Mucosa of rectum (tissue), 2 donors: ENCODE measurements around the gene MUSK.

Experiments
- H3K27ac ChIP-seq, 2 donors: one replicate each; pipeline ENCODE4 v1.7.0; 2013; ENCODE audit warnings: inconsistent platforms in 2 of 2, low read depth in 2 of 2, low read length in 2 of 2
- H3K27me3 ChIP-seq, 2 donors: one replicate each; pipeline ENCODE4 v1.7.0; 2013; ENCODE audit warnings: low read length in 2 of 2; ENCODE audit not compliant: control insufficient read depth in 2 of 2, insufficient read depth in 2 of 2
- H3K36me3 ChIP-seq, 2 donors: one replicate each; pipeline ENCODE4 v1.7.0; 2013; ENCODE audit warnings: low read length in 2 of 2; ENCODE audit not compliant: control insufficient read depth in 2 of 2, insufficient read depth in 2 of 2
- H3K4me1 ChIP-seq, 2 donors: one replicate each; pipeline ENCODE4 v1.7.0; 2013; ENCODE audit warnings: low read length in 2 of 2, mild to moderate bottlenecking in 1 of 2; ENCODE audit not compliant: control insufficient read depth in 2 of 2, insufficient read depth in 2 of 2
- H3K4me3 ChIP-seq, 2 donors: one replicate each; pipeline ENCODE4 v1.7.0; 2013; ENCODE audit warnings: low read length in 2 of 2
- H3K9ac ChIP-seq, 2 donors: one replicate each; pipeline ENCODE4 v1.7.0; 2013; ENCODE audit warnings: low read length in 2 of 2, low read depth in 1 of 2, mild to moderate bottlenecking in 1 of 2
- H3K9me3 ChIP-seq, 2 donors: one replicate each; pipeline ENCODE4 v1.7.0; 2013; ENCODE audit warnings: low read length in 2 of 2; ENCODE audit not compliant: control insufficient read depth in 2 of 2
- donor health status: healthy.
- donor health status: Normal muscosa, but diverticular disease.

Gene MUSK

DNA sequence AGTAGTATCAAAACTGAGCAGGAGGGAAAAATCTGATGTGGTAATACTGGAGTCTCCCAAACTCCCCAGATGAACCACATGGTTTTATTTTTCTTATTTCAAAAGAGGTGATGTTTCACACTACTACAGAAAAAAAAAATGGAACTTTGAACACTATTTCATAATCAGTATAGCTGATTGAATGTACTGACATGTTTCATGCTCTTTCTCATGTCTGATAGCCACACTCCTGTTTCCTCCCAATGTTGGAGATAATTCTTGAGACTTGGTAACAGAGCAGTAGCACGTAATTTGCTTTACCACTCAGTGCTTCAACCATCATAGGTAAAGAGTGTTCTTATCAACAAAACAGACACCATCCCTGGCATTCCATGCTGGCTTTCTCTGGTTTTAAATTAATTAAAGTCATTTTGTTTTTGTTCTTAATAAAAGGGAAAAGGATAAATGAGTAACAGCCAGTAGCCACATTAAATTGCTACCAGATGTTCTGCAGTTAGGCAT lies 85.2 kb downstream of the MUSK start:
- no peaks in the 10 kb centered on the region for H3K36me3 ChIP-seq
- no peak overlapping the region for H3K27ac ChIP-seq
- no peaks in the 10 kb centered on the region for H3K27me3 ChIP-seq
- no peak overlapping the region for H3K9ac ChIP-seq
- no peaks in the 10 kb centered on the region for H3K9me3 ChIP-seq
- H3K4me3 ChIP-seq, result no peak overlapping the region
- H3K4me1 ChIP-seq, result no peaks in the 10 kb centered on the region

DNA sequence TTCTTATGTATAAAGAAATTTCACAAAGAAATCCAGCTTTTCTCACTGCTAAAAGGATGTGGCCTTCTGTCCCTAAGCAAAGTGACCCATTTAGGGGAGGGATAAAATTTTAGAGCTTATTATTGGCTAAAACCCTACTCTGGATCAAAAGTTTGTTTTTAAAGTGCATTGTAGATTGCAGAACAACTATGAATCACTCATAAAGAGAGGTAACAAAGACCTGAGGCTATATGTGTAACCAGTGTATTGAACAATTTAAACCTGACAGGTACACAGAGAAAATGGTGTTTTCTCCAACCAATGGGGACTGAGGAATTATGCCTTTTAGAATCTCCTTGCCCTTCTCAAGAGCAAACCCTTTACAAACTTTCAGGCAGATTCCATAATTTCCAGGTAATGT lies 86.6 kb downstream of the MUSK start:
- no peak overlapping the region for H3K4me3 ChIP-seq
- H3K36me3 ChIP-seq, result no peaks in the 10 kb centered on the region
- H3K9me3 ChIP-seq, result no peaks in the 10 kb centered on the region
- no peaks in the 10 kb centered on the region for H3K4me1 ChIP-seq
- no peak overlapping the region for H3K27ac ChIP-seq
- H3K9ac ChIP-seq, result no peak overlapping the region
- H3K27me3 ChIP-seq, result no peaks in the 10 kb centered on the region

DNA sequence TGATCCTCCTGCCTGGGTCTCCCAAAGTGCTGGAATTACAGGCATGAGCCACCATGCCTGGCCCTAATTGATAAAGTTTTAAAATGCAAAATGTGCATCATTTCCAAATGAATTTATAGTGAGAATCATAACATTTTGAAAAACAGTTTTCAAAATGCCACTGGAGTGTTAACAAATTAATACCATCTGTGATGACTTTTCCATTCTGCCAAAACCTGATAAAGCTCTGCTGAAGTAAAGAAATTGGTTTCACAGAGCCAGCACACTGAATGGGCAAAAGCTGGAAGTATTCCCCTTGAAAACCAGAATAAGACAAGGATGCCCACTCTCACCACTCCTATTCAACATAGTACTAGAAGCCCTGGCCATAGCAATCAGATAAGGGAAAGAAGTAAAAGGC lies 89.6 kb downstream of the MUSK start:
- Histone ChIP-seq H3K36me3 (no peaks in the 10 kb centered on the region), H3K9me3 (no peaks in the 10 kb centered on the region), H3K27me3 (no peaks in the 10 kb centered on the region), H3K4me3 (no peak overlapping the region), H3K4me1 (no peaks in the 10 kb centered on the region), H3K27ac (no peak overlapping the region), H3K9ac (no peak overlapping the region)

DNA sequence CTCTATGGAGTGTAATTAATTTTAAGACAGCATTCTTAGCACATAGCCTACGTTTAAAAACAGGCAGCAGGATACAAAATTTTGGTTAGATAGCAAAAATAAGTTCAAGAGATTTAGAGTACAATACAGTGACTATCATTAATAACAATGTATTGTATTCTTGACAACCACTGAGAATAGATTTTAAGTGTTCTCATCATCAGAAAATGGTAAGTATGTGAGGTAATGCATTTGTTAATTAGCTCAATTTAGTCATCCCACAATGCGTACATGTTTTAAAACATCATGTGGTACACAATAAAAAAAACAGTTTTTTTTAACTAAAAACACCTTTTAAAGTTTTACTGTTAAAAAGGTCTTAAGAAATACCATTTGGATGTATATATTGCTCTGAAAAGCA lies 94.2 kb downstream of the MUSK start:
- Histone ChIP-seq H3K4me1 (no peaks in the 10 kb centered on the region), H3K4me3 (no peak overlapping the region), H3K27me3 (no peaks in the 10 kb centered on the region)

DNA sequence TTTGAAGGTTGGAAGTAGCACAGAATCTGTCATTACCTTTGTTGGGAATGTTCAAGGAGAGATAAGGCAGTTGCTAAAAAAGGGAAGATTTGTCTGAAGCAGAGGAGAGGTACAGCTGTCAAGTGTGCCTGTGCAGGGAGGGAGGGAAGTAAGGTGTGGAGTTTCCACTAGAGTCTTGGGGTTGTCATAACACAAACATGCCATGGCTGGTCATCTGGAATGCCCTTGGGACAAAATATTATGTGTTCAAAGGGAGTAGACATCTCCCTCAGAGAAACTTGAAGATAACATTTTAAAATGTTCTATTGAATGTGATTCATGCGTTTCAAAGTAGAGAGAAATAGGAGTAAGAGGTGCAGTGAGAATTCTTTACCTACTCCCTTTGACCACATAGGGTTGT lies 95.0 kb downstream of the MUSK start:
- H3K9ac ChIP-seq, result no peak overlapping the region
- H3K36me3 ChIP-seq, result no peaks in the 10 kb centered on the region
- no peak overlapping the region for H3K27ac ChIP-seq
- H3K4me1 ChIP-seq, result no peaks in the 10 kb centered on the region
- H3K27me3 ChIP-seq, result no peaks in the 10 kb centered on the region
- H3K4me3 ChIP-seq, result no peak overlapping the region
- no peaks in the 10 kb centered on the region for H3K9me3 ChIP-seq

More for the DNA sequence above, 94.2 kb downstream of the MUSK start:
- no peak overlapping the region for H3K27ac ChIP-seq
- no peak overlapping the region for H3K9ac ChIP-seq
- H3K36me3 ChIP-seq, result no peaks in the 10 kb centered on the region
- H3K9me3 ChIP-seq, result no peaks in the 10 kb centered on the region

DNA sequence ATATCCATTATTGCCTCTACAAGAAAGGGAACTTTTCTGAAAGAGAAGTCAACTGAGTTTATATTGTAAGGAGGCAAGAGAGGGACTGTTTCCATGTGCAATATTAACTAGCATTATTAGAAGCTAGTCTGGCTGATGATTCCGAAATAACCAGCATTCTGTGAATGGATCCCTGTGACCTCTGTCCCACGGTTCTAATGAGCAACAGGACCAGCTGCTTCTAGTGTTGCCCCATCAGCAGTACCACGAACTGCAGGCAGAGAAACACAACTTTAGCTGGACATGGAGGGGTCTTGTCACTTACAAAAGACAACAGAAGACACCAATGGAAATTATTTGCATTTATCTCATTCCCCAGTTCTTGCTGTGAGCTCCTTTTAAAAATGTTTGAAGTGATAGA lies 95.4 kb downstream of the MUSK start:
- H3K36me3 ChIP-seq, result no peaks in the 10 kb centered on the region
- no peaks in the 10 kb centered on the region for H3K4me1 ChIP-seq
- no peak overlapping the region for H3K27ac ChIP-seq
- no peaks in the 10 kb centered on the region for H3K27me3 ChIP-seq
- no peak overlapping the region for H3K4me3 ChIP-seq
- H3K9ac ChIP-seq, result no peak overlapping the region
- H3K9me3 ChIP-seq, result no peaks in the 10 kb centered on the region

DNA sequence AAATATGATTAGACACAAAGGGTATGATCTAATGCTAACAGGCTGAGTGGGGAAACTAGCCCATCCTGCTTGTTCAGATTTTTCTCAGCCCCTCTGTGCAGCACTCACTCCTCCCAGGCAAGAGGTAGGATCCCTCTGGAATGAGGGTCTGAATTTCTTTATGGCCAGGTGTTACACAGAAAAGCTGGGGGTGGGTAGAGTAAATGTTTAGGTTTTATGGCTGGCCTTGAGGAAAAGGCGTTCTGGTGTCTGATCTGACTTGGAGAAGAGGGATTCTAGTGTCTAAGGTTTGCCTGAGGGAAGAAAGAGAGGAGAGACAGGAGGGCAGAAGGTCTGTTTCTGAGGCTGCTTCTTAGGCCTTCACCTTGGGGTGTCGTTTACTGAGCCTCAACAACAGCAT lies 97.3 kb downstream of the MUSK start:
- H3K27ac ChIP-seq, result no peak overlapping the region
- H3K9ac ChIP-seq, result no peak overlapping the region
- no peaks in the 10 kb centered on the region for H3K9me3 ChIP-seq
- H3K36me3 ChIP-seq, result no peaks in the 10 kb centered on the region
- no peaks in the 10 kb centered on the region for H3K4me1 ChIP-seq
- H3K4me3 ChIP-seq, result no peak overlapping the region
- H3K27me3 ChIP-seq, result no peaks in the 10 kb centered on the region

DNA sequence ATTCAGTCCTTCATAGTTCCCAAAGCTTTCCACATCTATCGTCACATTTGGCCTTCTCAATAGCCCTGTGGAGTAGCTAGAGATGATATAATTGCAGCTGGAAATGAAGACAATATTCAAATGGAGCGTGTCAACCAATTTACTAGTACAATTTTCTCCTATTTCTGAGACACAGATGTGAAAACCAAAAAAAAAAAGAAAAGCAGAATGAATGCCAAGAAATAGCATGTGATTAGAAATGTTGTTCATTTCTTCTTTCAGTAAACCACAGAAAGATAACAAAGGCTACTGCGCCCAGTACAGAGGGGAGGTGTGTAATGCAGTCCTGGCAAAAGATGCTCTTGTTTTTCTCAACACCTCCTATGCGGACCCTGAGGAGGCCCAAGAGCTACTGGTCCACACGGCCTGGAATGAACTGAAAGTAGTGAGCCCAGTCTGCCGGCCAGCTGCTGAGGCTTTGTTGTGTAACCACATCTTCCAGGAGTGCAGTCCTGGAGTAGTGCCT lies 99.0 kb downstream of the MUSK start:
- Histone ChIP-seq H3K4me3 (no peak overlapping the region), H3K9me3 (no peaks in the 10 kb centered on the region), H3K27ac (no peak overlapping the region), H3K27me3 (no peaks in the 10 kb centered on the region), H3K36me3 (no peaks in the 10 kb centered on the region), H3K4me1 (no peaks in the 10 kb centered on the region), H3K9ac (no peak overlapping the region)

DNA sequence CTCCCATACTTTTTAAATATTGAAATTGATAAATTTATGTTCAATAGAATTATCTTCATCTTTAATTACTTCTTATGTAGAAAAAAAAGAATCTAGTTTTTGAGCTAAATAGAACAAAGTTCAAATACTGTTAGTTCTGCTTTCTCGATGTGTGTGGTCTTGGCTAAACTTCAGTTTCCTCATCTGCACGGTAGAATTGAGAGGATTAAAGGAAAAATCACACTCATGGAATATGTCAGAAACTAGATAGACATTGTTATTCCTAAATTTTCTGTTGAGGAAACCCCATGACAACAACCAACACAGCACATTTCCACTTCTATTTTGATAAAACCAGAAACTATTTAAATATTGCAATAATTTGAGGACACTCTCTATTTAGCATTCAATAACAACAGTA lies 100.3 kb downstream of the MUSK start:
- Histone ChIP-seq H3K9me3 (no peaks in the 10 kb centered on the region), H3K27me3 (no peaks in the 10 kb centered on the region), H3K4me3 (no peak overlapping the region), H3K27ac (no peak overlapping the region), H3K4me1 (no peaks in the 10 kb centered on the region), H3K9ac (no peak overlapping the region), H3K36me3 (no peaks in the 10 kb centered on the region)

DNA sequence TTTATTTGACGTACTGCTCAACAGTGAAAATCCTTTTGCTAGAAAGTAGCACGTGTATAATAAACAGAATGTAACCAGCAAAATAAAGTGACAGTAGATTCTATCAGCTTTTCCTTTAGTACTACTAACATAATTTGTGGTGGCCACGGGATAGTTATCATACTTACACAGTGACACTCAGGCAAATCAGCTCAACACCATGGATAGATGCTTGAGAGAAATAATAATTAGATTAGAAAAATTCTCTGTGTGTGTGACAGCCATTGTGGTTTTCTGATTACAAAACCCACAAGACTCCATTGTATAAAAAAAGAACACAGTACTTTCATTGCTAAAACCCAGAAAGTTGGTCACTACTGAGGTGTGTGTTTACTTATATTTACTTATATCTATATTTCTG lies 101.1 kb downstream of the MUSK start:
- no peaks in the 10 kb centered on the region for H3K9me3 ChIP-seq
- no peaks in the 10 kb centered on the region for H3K27me3 ChIP-seq
- H3K4me1 ChIP-seq, result no peaks in the 10 kb centered on the region
- H3K4me3 ChIP-seq, result no peak overlapping the region
- no peaks in the 10 kb centered on the region for H3K36me3 ChIP-seq
- no peak overlapping the region for H3K9ac ChIP-seq
- no peak overlapping the region for H3K27ac ChIP-seq

DNA sequence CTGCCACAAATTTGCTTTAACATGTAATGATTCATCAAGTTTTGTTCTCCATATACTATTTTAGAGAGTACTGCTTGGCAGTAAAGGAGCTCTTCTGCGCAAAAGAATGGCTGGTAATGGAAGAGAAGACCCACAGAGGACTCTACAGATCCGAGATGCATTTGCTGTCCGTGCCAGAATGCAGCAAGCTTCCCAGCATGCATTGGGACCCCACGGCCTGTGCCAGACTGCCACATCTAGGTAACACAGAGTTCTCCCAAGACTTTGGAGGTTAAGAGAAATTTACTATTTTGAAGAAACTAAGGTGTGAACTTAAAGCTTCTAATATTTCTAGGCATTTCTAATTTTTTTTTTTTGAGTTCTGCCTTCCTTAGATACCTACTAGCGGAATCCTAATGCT lies 107.1 kb downstream of the MUSK start:
- peaks cover 0 to 3% of the 10 kb centered on the region in 2 donors for H3K4me1 ChIP-seq
- H3K4me3 ChIP-seq, result no peak overlapping the region
- H3K9ac ChIP-seq, result no peak overlapping the region
- H3K27ac ChIP-seq, result no peak overlapping the region
- no peaks in the 10 kb centered on the region for H3K9me3 ChIP-seq
- H3K27me3 ChIP-seq, result no peaks in the 10 kb centered on the region
- H3K36me3 ChIP-seq, result no peaks in the 10 kb centered on the region
